Adrenal gland (tissue), 5 donors: ENCODE data around the gene C19orf38.

Source experiments
- CTCF ChIP-seq, 6 experiments: fragments of 450-650 bp in 4 of 6; fragments of 200-600 bp in 2 of 6; sonication (generic) in 1 of 6; IDR thresholded peaks; 1 replicate in 5 of 6; 2 replicates in 1 of 6; pipeline versions ENCODE4 v1.5.1 to v1.8.0; 2016 to 2021; ENCODE audit warnings: antibody characterized with exemption in 6 of 6, mild to moderate bottlenecking in 2 of 6, moderate library complexity in 1 of 6
- POLR2A ChIP-seq, 2 donors: fragments of 450-650 bp; IDR thresholded peaks; one replicate each; pipeline ENCODE4 v1.6.1; 2017; ENCODE audit warnings: antibody characterized with exemption in 2 of 2, mild to moderate bottlenecking in 2 of 2, moderate library complexity in 1 of 2
- donor health status: DM: no; HTN: no; CAD: no.

- TF ChIP-seq POLR2A (IDR thresholded peaks at IDR 0.05) (no peak), CTCF (IDR thresholded peaks at IDR 0.05) (no peak)
These were observed 46.6 kb downstream of the C19orf38 start for GRCh38 chr19:10894911-10895213.
